ENCODE results near the gene ODR4. TPM values are rescaled to one million over a fixed set of nuclear protein-coding genes. Genes with fewer than 3 reads are reported as not detected.

ODR4 gene
- total and polyA plus RNA-seq, 2 donors (not counting 3 experiments of a cell fraction or from before 2014, with no cell fraction given) = 6.0 to 18.6 TPM

GRCh38 chr1:186413319-186413718 lies 37.7 kb downstream of the ODR4 start:
- peak; percentile 60 for TF ChIP-seq GATA2 (IDR thresholded peaks at IDR 0.05; ENCODE audit: insufficient read depth, insufficient read length, low read depth, low read length)
- TF ChIP-seq POLR2AphosphoS5 (IDR thresholded peaks at IDR 0.05; ENCODE audit: insufficient read depth, low read depth, low read length) = no peak
- TF ChIP-seq FOS (IDR thresholded peaks at IDR 0.05; ENCODE audit: borderline replicate concordance, insufficient read depth, low read length) = peak; percentile 35
- Histone ChIP-seq H3K4me3 (replicated peaks in 1 of 3; ENCODE audit: insufficient read depth in 1 of 3, low read depth in 1 of 3, low read length in 3 of 3) (no peak overlapping the region), H3K27me3 (ENCODE audit: control insufficient read depth in 2 of 2, insufficient read depth in 2 of 2, low read length in 2 of 2) (no peaks in the 10 kb centered on the region), H3K79me2 (ENCODE audit: control insufficient read depth, insufficient read depth, low read length) (no peaks in the 10 kb centered on the region), H2AFZ (ENCODE audit: low read depth, low read length) (no peak overlapping the region), H3K36me3 (ENCODE audit: control insufficient read depth in 2 of 2, extremely low read depth in 1 of 2, insufficient read depth in 2 of 2, low read length in 2 of 2) (peaks cover 0 to 3% of the 10 kb centered on the region in 2 experiments), H3K9ac (replicated peaks; ENCODE audit: extremely low read depth, insufficient read depth, low read length) (no peak overlapping the region), H3K9me3 (replicated peaks; ENCODE audit: control insufficient read depth, insufficient read depth, low read length) (no peaks in the 10 kb centered on the region), H4K20me1 (replicated peaks; ENCODE audit: control insufficient read depth, extremely low read depth, insufficient read depth, low read length) (no peaks in the 10 kb centered on the region), H3K9me1 (replicated peaks; ENCODE audit: control insufficient read depth, extremely low read depth, insufficient read depth, low read length) (no peaks in the 10 kb centered on the region), H3K4me2 (ENCODE audit: insufficient read depth, low read length) (no peak overlapping the region), H3K27ac (ENCODE audit: insufficient read depth, low read depth, low read length) (no peak overlapping the region), H3K4me1 (ENCODE audit: control insufficient read depth, extremely low read depth, insufficient read depth, low read length) (no peaks in the 10 kb centered on the region)
- dilution Hi-C loops (cut with MboI; ENCODE audit: extremely low pct_ligation_motif_present, low sequenced_read_pairs) (no loop called here), intact Hi-C loops (cut with micrococcal nuclease) (no loop called here)
- ChIA-PET POLR2A (no interaction called here), CTCF (interaction anchor here (1.0 to 1.4 kb wide), 3 partner anchors 9 to 267 kb away, joined by 3 to 9 read pairs (median 4); partner anchors contain the start of genes PTGS2 and TPR)
- BruUV-seq (replicated peaks) = no TSS peak
- FAIRE-seq = no peak
- DNase-seq (ENCODE audit: low read depth, low spot score) = no peak

DNA sequence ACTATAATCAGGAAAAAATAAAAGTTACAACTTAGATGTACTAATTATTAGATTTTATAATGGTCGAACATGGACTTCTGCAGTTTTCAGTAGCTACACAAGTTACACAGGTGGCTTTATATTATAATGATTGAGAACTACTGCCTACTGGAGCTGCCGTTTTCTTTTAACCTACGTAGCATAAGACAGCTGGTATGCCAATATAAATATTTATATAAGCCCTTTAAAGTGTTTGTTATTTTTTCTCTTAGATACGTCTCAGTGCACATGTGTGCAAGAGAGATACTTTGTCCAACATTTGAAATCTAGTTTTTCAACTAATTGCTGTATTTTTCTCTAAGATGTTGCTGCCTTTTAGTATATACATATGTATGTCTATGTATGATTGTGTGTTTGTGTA lies 42.9 kb downstream of the ODR4 start:
- dilution Hi-C loops (cut with MboI; ENCODE audit: extremely low pct_ligation_motif_present, low sequenced_read_pairs) (no loop called here), intact Hi-C loops (cut with micrococcal nuclease) (no loop called here)
- POLR2A ChIA-PET = no interaction called here
- peaks cover 2 to 5% of the 10 kb centered on the region in 2 experiments for H3K36me3 ChIP-seq (ENCODE audit: control insufficient read depth in 2 of 2, extremely low read depth in 1 of 2, insufficient read depth in 2 of 2, low read length in 2 of 2)
- no peak overlapping the region for H2AFZ ChIP-seq (ENCODE audit: low read depth, low read length)
- no peak overlapping the region for H3K9ac ChIP-seq (replicated peaks; ENCODE audit: extremely low read depth, insufficient read depth, low read length)
- no peaks in the 10 kb centered on the region for H3K4me1 ChIP-seq (ENCODE audit: control insufficient read depth, extremely low read depth, insufficient read depth, low read length)
- no peaks in the 10 kb centered on the region for H4K20me1 ChIP-seq (replicated peaks; ENCODE audit: control insufficient read depth, extremely low read depth, insufficient read depth, low read length)
- H3K27me3 ChIP-seq (ENCODE audit: control insufficient read depth in 2 of 2, insufficient read depth in 2 of 2, low read length in 2 of 2) = no peaks in the 10 kb centered on the region
- no TSS peak for BruUV-seq (replicated peaks)
- no peak overlapping the region for H3K4me3 ChIP-seq (replicated peaks in 1 of 3; ENCODE audit: insufficient read depth in 1 of 3, low read depth in 1 of 3, low read length in 3 of 3)
- H3K79me2 ChIP-seq (ENCODE audit: control insufficient read depth, insufficient read depth, low read length) = no peaks in the 10 kb centered on the region
- TF ChIP-seq MYC (IDR thresholded peaks at IDR 0.05; ENCODE audit: low read depth, low read length) = no peak
- no peak for TF ChIP-seq POLR2A (IDR thresholded peaks at IDR 0.05; ENCODE audit: low read depth, low read length)
- TF ChIP-seq FOS (IDR thresholded peaks at IDR 0.05; ENCODE audit: borderline replicate concordance, insufficient read depth, low read length) = no peak
- no peaks in the 10 kb centered on the region for H3K9me1 ChIP-seq (replicated peaks; ENCODE audit: control insufficient read depth, extremely low read depth, insufficient read depth, low read length)
- FAIRE-seq (no peak), DNase-seq (ENCODE audit: low read depth, low spot score) (peak; percentile 39)
- no peaks in the 10 kb centered on the region for H3K9me3 ChIP-seq (replicated peaks; ENCODE audit: control insufficient read depth, insufficient read depth, low read length)
- CTCF ChIA-PET = interaction anchor here (1.7 kb wide), 1 partner anchor 14 kb away, joined by 7 read pairs; no protein-coding TSS in a partner anchor
- no peak overlapping the region for H3K4me2 ChIP-seq (ENCODE audit: insufficient read depth, low read length)
- H3K27ac ChIP-seq (ENCODE audit: insufficient read depth, low read depth, low read length) = no peak overlapping the region

Data from endothelial cell of umbilical vein (primary cell).